GM12878 (cell line): ENCODE measurements around the gene CTIF.

Experiments used
- CREB1 ChIP-seq: IDR thresholded peaks from 2 replicates; pipeline ENCODE4 v1.6.1; 2012; ENCODE audit warnings: low read depth, mild to moderate bottlenecking, inconsistent platforms
- CTCF ChIP-seq, 3 experiments: IDR thresholded peaks in 2 of 3; conservative IDR thresholded peaks in 1 of 3; 2 replicates each; pipeline ENCODE4 v1.5.1; 2011; ENCODE audit warnings: low read depth in 3 of 3, low read length in 3 of 3, mild to moderate bottlenecking in 3 of 3, control low read depth in 2 of 3, moderate library complexity in 2 of 3, inconsistent platforms in 1 of 3, mixed read lengths in 1 of 3; ENCODE audit not compliant: control insufficient read depth in 2 of 3, insufficient read depth in 1 of 3; ENCODE audit errors: extremely low read depth in 1 of 3
- EZH2 ChIP-seq: IDR thresholded peaks from 2 replicates; pipeline ENCODE4 v1.6.1; 2012; ENCODE audit warnings: low read depth, mild to moderate bottlenecking, control low read depth, inconsistent platforms, low read length, borderline replicate concordance; ENCODE audit not compliant: control insufficient read depth
- NFYB ChIP-seq: IDR thresholded peaks from 2 replicates; pipeline ENCODE4 v1.6.1; 2011; ENCODE audit warnings: low read depth, mild to moderate bottlenecking, low read length, improper control_type of control experiment, moderate library complexity; ENCODE audit not compliant: insufficient read depth
- PAX5 ChIP-seq: IDR thresholded peaks from 2 replicates; pipeline ENCODE4 v1.6.1; 2011; ENCODE audit warnings: low read depth, low read length, borderline replicate concordance
- POLR2A ChIP-seq: IDR thresholded peaks from 2 replicates; pipeline ENCODE4 v1.6.1; 2011; ENCODE audit warnings: low read depth, mild to moderate bottlenecking, low read length
- RELA ChIP-seq: fragments of 450-650 bp; IDR thresholded peaks from 2 replicates; pipeline ENCODE4 v1.8.0; 2014; ENCODE audit warnings: borderline replicate concordance; ENCODE audit not compliant: partially characterized antibody
- SIN3A ChIP-seq: IDR thresholded peaks from 2 replicates; pipeline ENCODE4 v1.6.1; 2012; ENCODE audit warnings: low read depth, low read length, improper control_type of control experiment
- SP1 ChIP-seq: IDR thresholded peaks from one replicate; pipeline ENCODE4 v1.6.1; 2011; ENCODE audit warnings: low read depth, low read length
- ZNF274 ChIP-seq: IDR thresholded peaks from one replicate; pipeline ENCODE4 v1.8.0; 2011; ENCODE audit not compliant: insufficient read length, insufficient read depth
- TF ChIP-seq, protein P1 (sequence below): IDR thresholded peaks from 2 replicates; pipeline ENCODE4 v1.6.1; 2011; ENCODE audit warnings: low read depth, mild to moderate bottlenecking, low read length, moderate library complexity, borderline replicate concordance; ENCODE audit errors: extremely low read depth
- TF ChIP-seq, protein P2 (sequence below): IDR thresholded peaks from 2 replicates; pipeline ENCODE4 v1.6.1; 2012; ENCODE audit warnings: improper control_type of control experiment, low read depth, low read length; ENCODE audit not compliant: insufficient replicate concordance

DNA sequence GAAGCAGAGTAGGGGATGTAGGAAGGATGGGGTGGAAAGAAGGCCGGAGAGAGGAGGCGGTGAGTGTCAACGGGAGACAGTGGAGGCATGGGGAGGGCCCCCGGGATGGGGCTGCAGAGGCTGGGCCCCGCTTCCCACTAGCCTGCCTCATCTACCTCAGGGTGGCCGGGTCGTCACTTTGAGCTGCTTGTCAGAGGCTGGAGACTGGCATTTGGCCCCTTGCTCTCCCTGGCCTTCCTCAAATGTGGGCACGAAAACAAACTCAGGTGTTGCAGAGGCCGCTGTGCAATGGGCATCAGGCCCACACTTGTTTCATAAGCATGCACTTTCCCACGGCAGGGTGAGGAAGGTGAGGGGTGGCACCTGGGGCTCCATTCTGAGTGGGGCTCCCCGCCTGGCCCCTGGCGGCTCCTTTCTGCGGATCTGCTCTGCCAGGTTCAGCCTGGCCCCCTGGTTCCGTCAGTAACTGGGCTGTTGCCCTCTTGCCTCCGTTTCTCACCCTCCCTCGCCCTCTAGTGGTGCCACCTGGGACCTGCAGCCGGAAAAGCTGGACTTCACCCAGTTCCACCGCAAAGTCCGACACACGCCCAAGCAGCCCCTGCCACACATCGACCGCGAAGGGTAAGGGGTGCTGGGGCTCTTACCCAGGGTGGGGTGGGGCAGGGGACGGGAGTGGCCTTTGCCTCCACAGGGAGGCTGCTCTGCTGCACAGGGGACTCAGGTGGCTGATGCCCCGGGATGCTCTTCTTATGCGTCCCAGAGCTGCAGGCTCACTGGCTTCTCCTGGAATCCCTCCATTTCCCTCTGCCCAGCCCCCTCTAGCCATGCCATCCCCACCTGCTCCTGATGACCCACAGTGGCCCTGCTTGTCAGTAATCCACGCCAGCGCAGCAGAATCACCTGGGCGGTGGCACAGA is 125.4 kb downstream of the CTIF start:
- peak; percentile 84 to 97 (median 88) for TF ChIP-seq CTCF (IDR thresholded peaks at IDR 0.05 in 2 of 3, conservative IDR thresholded peaks at IDR 0.05 in 1 of 3; ENCODE audit: control insufficient read depth in 2 of 3, extremely low read depth in 1 of 3, insufficient read depth in 1 of 3, low read depth in 3 of 3, low read length in 3 of 3)
- TF ChIP-seq, protein P1, sequence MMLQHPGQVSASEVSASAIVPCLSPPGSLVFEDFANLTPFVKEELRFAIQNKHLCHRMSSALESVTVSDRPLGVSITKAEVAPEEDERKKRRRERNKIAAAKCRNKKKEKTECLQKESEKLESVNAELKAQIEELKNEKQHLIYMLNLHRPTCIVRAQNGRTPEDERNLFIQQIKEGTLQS: no peak
- no peak for TF ChIP-seq NFYB
- no peak for TF ChIP-seq ZNF274
- TF ChIP-seq SIN3A: no peak
- no peak for TF ChIP-seq CREB1
- TF ChIP-seq POLR2A: no peak
- no peak for TF ChIP-seq EZH2
- TF ChIP-seq RELA: no peak
- no peak for TF ChIP-seq SP1
- TF ChIP-seq, protein P2, sequence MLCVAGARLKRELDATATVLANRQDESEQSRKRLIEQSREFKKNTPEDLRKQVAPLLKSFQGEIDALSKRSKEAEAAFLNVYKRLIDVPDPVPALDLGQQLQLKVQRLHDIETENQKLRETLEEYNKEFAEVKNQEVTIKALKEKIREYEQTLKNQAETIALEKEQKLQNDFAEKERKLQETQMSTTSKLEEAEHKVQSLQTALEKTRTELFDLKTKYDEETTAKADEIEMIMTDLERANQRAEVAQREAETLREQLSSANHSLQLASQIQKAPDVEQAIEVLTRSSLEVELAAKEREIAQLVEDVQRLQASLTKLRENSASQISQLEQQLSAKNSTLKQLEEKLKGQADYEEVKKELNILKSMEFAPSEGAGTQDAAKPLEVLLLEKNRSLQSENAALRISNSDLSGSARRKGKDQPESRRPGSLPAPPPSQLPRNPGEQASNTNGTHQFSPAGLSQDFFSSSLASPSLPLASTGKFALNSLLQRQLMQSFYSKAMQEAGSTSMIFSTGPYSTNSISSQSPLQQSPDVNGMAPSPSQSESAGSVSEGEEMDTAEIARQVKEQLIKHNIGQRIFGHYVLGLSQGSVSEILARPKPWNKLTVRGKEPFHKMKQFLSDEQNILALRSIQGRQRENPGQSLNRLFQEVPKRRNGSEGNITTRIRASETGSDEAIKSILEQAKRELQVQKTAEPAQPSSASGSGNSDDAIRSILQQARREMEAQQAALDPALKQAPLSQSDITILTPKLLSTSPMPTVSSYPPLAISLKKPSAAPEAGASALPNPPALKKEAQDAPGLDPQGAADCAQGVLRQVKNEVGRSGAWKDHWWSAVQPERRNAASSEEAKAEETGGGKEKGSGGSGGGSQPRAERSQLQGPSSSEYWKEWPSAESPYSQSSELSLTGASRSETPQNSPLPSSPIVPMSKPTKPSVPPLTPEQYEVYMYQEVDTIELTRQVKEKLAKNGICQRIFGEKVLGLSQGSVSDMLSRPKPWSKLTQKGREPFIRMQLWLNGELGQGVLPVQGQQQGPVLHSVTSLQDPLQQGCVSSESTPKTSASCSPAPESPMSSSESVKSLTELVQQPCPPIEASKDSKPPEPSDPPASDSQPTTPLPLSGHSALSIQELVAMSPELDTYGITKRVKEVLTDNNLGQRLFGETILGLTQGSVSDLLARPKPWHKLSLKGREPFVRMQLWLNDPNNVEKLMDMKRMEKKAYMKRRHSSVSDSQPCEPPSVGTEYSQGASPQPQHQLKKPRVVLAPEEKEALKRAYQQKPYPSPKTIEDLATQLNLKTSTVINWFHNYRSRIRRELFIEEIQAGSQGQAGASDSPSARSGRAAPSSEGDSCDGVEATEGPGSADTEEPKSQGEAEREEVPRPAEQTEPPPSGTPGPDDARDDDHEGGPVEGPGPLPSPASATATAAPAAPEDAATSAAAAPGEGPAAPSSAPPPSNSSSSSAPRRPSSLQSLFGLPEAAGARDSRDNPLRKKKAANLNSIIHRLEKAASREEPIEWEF: no peak
- no peak for TF ChIP-seq PAX5
